CD4-positive, alpha-beta T cell treated with Interferon alpha-2 for 1 hour (primary cell): ENCODE measurements around the gene ALDOB.

Source experiments
- DNase-seq, 2 donors: peaks; one replicate each; pipeline ENCODE4 v3.0.0-alpha.2; 2020 to 2022

The ALDOB gene

GRCh38 chr9:101435601-101436079 lies at the start of gene ALDOB:
Gene ALDOB, minus strand, starts transcription at chr9:101435774. Its CDS starts 4,887 bp downstream, at chr9:101430887.
- DNase-seq, result no peak

GRCh38 chr9:101484046-101484445 lies 48.5 kb upstream of the ALDOB start:
- no peak for DNase-seq

- no peak for DNase-seq
Observed at GRCh38 chr9:101481261-101481660, 45.7 kb upstream of the ALDOB start.

GRCh38 chr9:101480386-101480785 lies 44.8 kb upstream of the ALDOB start:
- no peak for DNase-seq

- no peak for DNase-seq
Observed at GRCh38 chr9:101479338-101480030, 43.9 kb upstream of the ALDOB start.

GRCh38 chr9:101478906-101479305 lies 43.3 kb upstream of the ALDOB start:
- DNase-seq, result no peak

- no peak for DNase-seq
Observed at GRCh38 chr9:101478444-101478843, 42.9 kb upstream of the ALDOB start.

GRCh38 chr9:101477736-101478135 lies 42.2 kb upstream of the ALDOB start:
- DNase-seq, result no peak

GRCh38 chr9:101477214-101477613 lies 41.6 kb upstream of the ALDOB start:
- no peak for DNase-seq

- DNase-seq, result no peak
Observed at GRCh38 chr9:101476576-101477208, 41.1 kb upstream of the ALDOB start.

- DNase-seq, result no peak
Observed at GRCh38 chr9:101472891-101473290, 37.3 kb upstream of the ALDOB start.

GRCh38 chr9:101470929-101471328 lies 35.4 kb upstream of the ALDOB start:
- no peak for DNase-seq

GRCh38 chr9:101470021-101470420 lies 34.4 kb upstream of the ALDOB start:
- no peak for DNase-seq

GRCh38 chr9:101469026-101469425 lies 33.5 kb upstream of the ALDOB start:
- no peak for DNase-seq

GRCh38 chr9:101468116-101468515 lies 32.5 kb upstream of the ALDOB start:
- DNase-seq, result no peak

- DNase-seq, result no peak
Observed at GRCh38 chr9:101467690-101468089, 32.1 kb upstream of the ALDOB start.

- no peak for DNase-seq
Observed at GRCh38 chr9:101466863-101467262, 31.3 kb upstream of the ALDOB start.

GRCh38 chr9:101465326-101465915 lies 29.8 kb upstream of the ALDOB start:
- peak in 1 of 2 donors; percentile 11 for DNase-seq

- DNase-seq, result no peak
Observed at GRCh38 chr9:101463397-101463796, 27.8 kb upstream of the ALDOB start.

- no peak for DNase-seq
Observed at GRCh38 chr9:101462558-101462957, 27.0 kb upstream of the ALDOB start.

- no peak for DNase-seq
Observed at GRCh38 chr9:101460965-101461364, 25.4 kb upstream of the ALDOB start.

GRCh38 chr9:101458963-101459631 lies 23.5 kb upstream of the ALDOB start:
- peak in 1 of 2 donors; percentile 57 for DNase-seq

GRCh38 chr9:101457003-101457402 lies 21.4 kb upstream of the ALDOB start:
- DNase-seq, result no peak
